ENCODE data around the gene LMAN2L. TPM values are rescaled to one million over a fixed set of nuclear protein-coding genes. Genes with fewer than 3 reads are reported as not detected.

LMAN2L gene, protein sequence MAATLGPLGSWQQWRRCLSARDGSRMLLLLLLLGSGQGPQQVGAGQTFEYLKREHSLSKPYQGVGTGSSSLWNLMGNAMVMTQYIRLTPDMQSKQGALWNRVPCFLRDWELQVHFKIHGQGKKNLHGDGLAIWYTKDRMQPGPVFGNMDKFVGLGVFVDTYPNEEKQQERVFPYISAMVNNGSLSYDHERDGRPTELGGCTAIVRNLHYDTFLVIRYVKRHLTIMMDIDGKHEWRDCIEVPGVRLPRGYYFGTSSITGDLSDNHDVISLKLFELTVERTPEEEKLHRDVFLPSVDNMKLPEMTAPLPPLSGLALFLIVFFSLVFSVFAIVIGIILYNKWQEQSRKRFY
- 37.1 TPM for total RNA-seq

DNA sequence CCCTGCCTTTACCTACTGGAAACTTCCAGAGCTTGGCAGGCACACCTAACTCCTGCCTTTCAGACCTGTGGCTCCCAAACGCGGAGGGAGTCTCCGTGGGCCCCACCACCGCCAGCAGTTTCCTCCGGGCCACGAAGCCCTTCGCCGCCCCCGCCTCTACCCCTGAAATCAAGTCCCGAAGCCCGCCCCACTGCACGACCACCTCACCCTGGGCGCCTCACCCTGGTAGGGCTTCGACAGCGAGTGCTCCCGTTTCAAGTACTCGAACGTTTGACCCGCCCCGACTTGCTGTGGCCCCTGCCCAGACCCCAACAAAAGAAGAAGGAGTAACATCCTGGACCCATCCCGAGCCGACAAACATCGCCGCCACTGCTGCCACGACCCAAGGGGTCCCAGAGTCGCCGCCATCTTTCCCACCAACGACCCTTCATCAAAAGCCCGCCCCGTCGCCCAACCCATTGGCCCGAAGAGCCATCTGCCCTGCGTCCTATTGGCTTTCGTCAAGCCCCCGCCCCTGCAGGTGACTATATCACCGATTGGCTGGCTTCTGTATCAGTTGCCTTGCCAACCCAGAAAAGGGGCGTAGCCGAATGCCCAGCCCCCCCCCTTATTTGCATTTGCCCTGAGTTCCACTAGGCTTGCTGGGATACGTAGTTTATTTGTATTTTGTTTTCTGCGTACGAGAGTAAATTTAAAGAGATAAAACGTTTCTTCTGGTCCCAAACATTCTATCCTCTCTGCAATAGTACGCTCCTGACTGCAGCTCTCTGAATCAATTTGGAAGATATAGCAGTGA lies at the start of gene LMAN2L:
Gene LMAN2L, minus strand, starts transcription at position 432 of the 796 bp plus-strand sequence. Its CDS starts 24 bp downstream, at position 408.
- peak within 1 kb of the TSS; percentile 81 to 96 (median 90) for H3K4me3 ChIP-seq (ENCODE audit: low read length in 3 of 3)
- no peaks in the 10 kb centered on the region for H3K9me3 ChIP-seq (ENCODE audit: control insufficient read depth in 3 of 3, low read length in 3 of 3)
- H3K9ac ChIP-seq (ENCODE audit: low read depth in 1 of 3, low read length in 3 of 3) = peak within 1 kb of the TSS; percentile 80 to 88 (median 87)
- H3K36me3 ChIP-seq (ENCODE audit: control insufficient read depth in 3 of 3, insufficient read depth in 3 of 3, low read length in 3 of 3) = peaks cover 5 to 17% (median 15%) of the 10 kb centered on the region in 3 donors
- H3K27ac ChIP-seq (ENCODE audit: low read depth, low read length) = peak within 1 kb of the TSS; percentile 80
- no peaks in the 10 kb centered on the region for H3K27me3 ChIP-seq (ENCODE audit: control insufficient read depth in 3 of 3, insufficient read depth in 3 of 3, low read length in 3 of 3)
- H3K4me1 ChIP-seq (ENCODE audit: control insufficient read depth in 3 of 3, insufficient read depth in 3 of 3, low read length in 3 of 3) = peaks cover 11 to 21% (median 15%) of the 10 kb centered on the region in 3 donors

DNA sequence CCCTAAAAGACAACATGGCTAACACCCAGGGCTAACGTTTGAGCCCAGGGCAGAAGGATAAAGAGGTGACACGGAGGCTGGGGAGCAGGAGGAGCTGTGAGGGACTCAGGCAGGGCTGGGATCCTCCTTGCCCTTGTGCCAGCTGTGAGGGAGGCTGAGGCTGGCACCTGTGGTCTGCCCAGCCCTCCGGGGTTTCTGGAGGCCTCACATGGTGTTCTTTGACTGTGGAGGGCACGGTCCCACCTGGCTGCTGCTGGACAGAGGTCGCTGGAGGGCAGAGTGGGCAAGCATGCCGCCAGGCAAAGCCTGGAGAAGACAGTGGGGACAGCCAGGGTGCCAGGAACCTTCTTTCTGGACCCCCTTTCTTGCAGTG lies 49.4 kb upstream of the LMAN2L start:
- Histone ChIP-seq H3K9me3 (ENCODE audit: control insufficient read depth in 3 of 3, low read length in 3 of 3) (no peaks in the 10 kb centered on the region), H3K27ac (ENCODE audit: low read depth, low read length) (peak overlapping the region; percentile 99), H3K36me3 (ENCODE audit: control insufficient read depth in 3 of 3, insufficient read depth in 3 of 3, low read length in 3 of 3) (no peaks in the 10 kb centered on the region), H3K27me3 (ENCODE audit: control insufficient read depth in 3 of 3, insufficient read depth in 3 of 3, low read length in 3 of 3) (no peaks in the 10 kb centered on the region), H3K9ac (ENCODE audit: low read depth in 1 of 3, low read length in 3 of 3) (peak overlapping the region; percentile 84 to 93 (median 92)), H3K4me3 (ENCODE audit: low read length in 3 of 3) (peak overlapping the region; percentile 57 to 84 (median 79)), H3K4me1 (ENCODE audit: control insufficient read depth in 3 of 3, insufficient read depth in 3 of 3, low read length in 3 of 3) (peaks cover 24 to 45% (median 29%) of the 10 kb centered on the region in 3 donors)

DNA sequence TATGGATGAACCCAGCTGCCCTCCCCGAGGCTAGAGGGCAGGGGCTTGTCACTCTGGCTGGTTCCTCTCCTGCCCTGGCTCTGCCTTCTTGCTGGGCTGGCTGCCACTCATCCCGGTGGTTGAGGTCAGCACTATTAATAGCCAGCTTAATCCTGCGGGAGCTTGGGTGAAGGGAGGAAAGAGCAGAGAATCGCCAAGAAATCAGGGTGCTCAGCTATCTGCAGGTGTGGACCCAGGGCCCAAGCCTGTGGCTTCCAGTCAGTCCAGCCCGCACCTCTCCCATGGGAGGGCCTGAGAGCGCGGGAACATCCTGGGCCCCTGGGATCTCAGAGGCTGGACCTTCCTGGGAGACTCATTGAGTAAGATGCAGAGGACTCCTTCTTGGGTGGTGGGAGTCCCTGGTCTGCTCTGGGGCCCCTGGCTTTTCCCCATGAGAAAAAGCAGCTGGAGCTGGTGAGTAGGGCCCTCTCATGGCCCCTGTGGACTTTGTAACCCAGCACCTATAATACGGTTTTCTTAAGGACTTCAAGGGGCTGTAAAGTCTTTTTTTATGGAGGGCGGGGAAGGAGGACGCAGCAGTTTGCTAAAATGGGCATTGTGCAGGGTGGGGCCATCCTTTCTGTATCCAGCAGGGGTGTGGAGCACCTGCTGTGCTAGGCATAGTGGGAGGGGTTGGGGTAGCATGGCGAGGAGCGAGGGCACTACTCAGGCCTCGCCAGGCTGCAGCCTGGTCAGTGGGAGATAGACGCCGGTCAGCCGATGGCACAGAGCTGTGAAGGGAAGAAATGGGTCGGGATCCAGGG lies 48.8 kb upstream of the LMAN2L start:
- Histone ChIP-seq H3K9ac (ENCODE audit: low read depth in 1 of 3, low read length in 3 of 3) (peak overlapping the region; percentile 84 to 93 (median 92)), H3K27me3 (ENCODE audit: control insufficient read depth in 3 of 3, insufficient read depth in 3 of 3, low read length in 3 of 3) (no peaks in the 10 kb centered on the region), H3K4me1 (ENCODE audit: control insufficient read depth in 3 of 3, insufficient read depth in 3 of 3, low read length in 3 of 3) (peaks cover 24 to 41% (median 28%) of the 10 kb centered on the region in 3 donors), H3K27ac (ENCODE audit: low read depth, low read length) (peak overlapping the region; percentile 99), H3K4me3 (ENCODE audit: low read length in 3 of 3) (peak overlapping the region; percentile 57 to 84 (median 79)), H3K9me3 (ENCODE audit: control insufficient read depth in 3 of 3, low read length in 3 of 3) (no peaks in the 10 kb centered on the region), H3K36me3 (ENCODE audit: control insufficient read depth in 3 of 3, insufficient read depth in 3 of 3, low read length in 3 of 3) (no peaks in the 10 kb centered on the region)

DNA sequence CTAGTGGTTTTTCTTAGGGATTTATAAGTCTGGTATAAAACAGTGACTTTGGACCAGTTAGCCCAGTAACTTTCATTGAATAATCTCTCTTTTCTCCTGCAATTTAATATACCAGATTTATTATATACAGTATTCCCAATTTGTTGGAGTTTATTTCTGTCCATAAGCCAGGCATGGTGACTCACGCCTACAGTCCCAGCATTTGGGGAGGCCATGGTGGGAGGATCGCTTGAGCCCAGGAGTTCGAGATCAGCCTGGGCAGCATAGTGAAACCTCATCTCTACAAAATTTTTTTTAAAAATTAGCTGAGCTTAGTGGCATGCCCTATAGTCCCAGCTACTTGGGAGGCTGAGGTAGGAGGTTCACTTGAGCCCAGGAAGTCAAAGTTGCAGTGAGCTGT lies 47.5 kb upstream of the LMAN2L start:
- H3K36me3 ChIP-seq (ENCODE audit: control insufficient read depth in 3 of 3, insufficient read depth in 3 of 3, low read length in 3 of 3) = no peaks in the 10 kb centered on the region
- H3K27me3 ChIP-seq (ENCODE audit: control insufficient read depth in 3 of 3, insufficient read depth in 3 of 3, low read length in 3 of 3) = no peaks in the 10 kb centered on the region
- peaks cover 19 to 31% (median 25%) of the 10 kb centered on the region in 3 donors for H3K4me1 ChIP-seq (ENCODE audit: control insufficient read depth in 3 of 3, insufficient read depth in 3 of 3, low read length in 3 of 3)
- H3K4me3 ChIP-seq (ENCODE audit: low read length in 3 of 3) = no peak overlapping the region
- H3K9me3 ChIP-seq (ENCODE audit: control insufficient read depth in 3 of 3, low read length in 3 of 3) = no peaks in the 10 kb centered on the region
- no peak overlapping the region for H3K9ac ChIP-seq (ENCODE audit: low read depth in 1 of 3, low read length in 3 of 3)
- peak overlapping the region; percentile 99 for H3K27ac ChIP-seq (ENCODE audit: low read depth, low read length)

DNA sequence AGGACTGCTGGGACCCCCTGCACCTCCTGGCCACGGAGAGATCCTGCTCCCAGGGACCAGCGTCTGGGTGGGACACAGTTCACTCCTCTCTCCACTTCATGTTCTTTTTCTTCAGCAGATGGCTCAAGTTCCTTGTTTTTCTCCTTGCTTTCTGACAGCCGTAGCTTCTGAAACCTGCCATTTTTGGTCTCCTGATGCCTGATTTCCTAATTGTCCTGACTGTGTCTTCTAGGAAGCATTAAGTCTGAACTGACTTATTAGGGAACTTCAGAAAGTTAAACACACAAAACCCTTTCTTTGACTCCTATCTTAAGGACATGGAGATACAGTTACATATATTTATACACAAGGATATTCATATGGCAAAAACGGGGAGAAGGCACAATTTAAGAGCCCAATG lies 43.5 kb upstream of the LMAN2L start:
- Histone ChIP-seq H3K36me3 (ENCODE audit: control insufficient read depth in 3 of 3, insufficient read depth in 3 of 3, low read length in 3 of 3) (no peaks in the 10 kb centered on the region), H3K9me3 (ENCODE audit: control insufficient read depth in 3 of 3, low read length in 3 of 3) (no peaks in the 10 kb centered on the region), H3K27me3 (ENCODE audit: control insufficient read depth in 3 of 3, insufficient read depth in 3 of 3, low read length in 3 of 3) (no peaks in the 10 kb centered on the region), H3K4me3 (ENCODE audit: low read length in 3 of 3) (no peak overlapping the region), H3K9ac (ENCODE audit: low read depth in 1 of 3, low read length in 3 of 3) (no peak overlapping the region), H3K27ac (ENCODE audit: low read depth, low read length) (no peak overlapping the region), H3K4me1 (ENCODE audit: control insufficient read depth in 3 of 3, insufficient read depth in 3 of 3, low read length in 3 of 3) (peaks cover 11 to 15% (median 14%) of the 10 kb centered on the region in 3 donors)

DNA sequence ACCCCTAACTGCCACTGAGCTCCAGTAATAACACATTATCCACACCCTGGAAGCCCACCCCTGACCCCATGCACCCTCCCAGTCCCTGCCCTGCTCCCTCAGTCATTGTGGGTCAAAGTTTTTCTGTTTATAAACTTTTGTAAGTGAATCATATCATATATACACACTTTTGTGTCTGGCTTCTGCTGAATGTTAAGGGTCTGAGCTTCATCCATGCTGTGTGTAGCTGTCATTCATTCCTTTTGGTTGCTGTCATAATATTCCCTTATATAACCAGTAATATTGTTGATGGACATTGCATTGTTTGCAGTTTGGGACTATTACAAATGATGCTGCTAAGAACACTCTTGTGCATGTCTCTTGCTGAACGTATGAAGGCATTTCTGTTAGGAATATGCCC lies 35.3 kb upstream of the LMAN2L start:
- Histone ChIP-seq H3K9me3 (ENCODE audit: control insufficient read depth in 3 of 3, low read length in 3 of 3) (no peaks in the 10 kb centered on the region), H3K36me3 (ENCODE audit: control insufficient read depth in 3 of 3, insufficient read depth in 3 of 3, low read length in 3 of 3) (no peaks in the 10 kb centered on the region), H3K4me1 (ENCODE audit: control insufficient read depth in 3 of 3, insufficient read depth in 3 of 3, low read length in 3 of 3) (peaks cover 21 to 41% (median 25%) of the 10 kb centered on the region in 3 donors), H3K27me3 (ENCODE audit: control insufficient read depth in 3 of 3, insufficient read depth in 3 of 3, low read length in 3 of 3) (no peaks in the 10 kb centered on the region), H3K27ac (ENCODE audit: low read depth, low read length) (no peak overlapping the region), H3K9ac (ENCODE audit: low read depth in 1 of 3, low read length in 3 of 3) (no peak overlapping the region), H3K4me3 (ENCODE audit: low read length in 3 of 3) (no peak overlapping the region)

DNA sequence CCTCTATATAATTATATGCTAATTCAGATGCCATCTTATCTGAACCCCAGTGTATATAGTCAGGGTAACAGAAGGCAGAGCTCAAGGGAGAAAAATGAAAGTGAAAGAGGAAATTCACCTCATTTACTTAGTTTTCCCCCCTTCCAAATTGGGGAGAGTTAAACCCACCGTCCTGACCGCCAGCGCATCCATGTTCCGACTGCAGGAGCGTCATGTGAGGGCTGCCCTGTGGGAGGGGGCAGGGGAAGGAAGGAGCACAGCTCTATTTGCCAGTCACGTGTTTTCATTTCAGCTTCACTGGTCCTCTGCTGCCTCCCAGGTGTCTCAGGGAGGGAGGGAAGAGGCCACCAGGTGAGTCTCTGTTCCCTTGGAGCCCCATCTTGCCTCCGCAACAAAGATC lies 34.1 kb upstream of the LMAN2L start:
- no peaks in the 10 kb centered on the region for H3K36me3 ChIP-seq (ENCODE audit: control insufficient read depth in 3 of 3, insufficient read depth in 3 of 3, low read length in 3 of 3)
- no peaks in the 10 kb centered on the region for H3K27me3 ChIP-seq (ENCODE audit: control insufficient read depth in 3 of 3, insufficient read depth in 3 of 3, low read length in 3 of 3)
- no peak overlapping the region for H3K9ac ChIP-seq (ENCODE audit: low read depth in 1 of 3, low read length in 3 of 3)
- H3K9me3 ChIP-seq (ENCODE audit: control insufficient read depth in 3 of 3, low read length in 3 of 3) = no peaks in the 10 kb centered on the region
- H3K4me3 ChIP-seq (ENCODE audit: low read length in 3 of 3) = no peak overlapping the region
- peaks cover 28 to 50% (median 32%) of the 10 kb centered on the region in 3 donors for H3K4me1 ChIP-seq (ENCODE audit: control insufficient read depth in 3 of 3, insufficient read depth in 3 of 3, low read length in 3 of 3)
- no peak overlapping the region for H3K27ac ChIP-seq (ENCODE audit: low read depth, low read length)

DNA sequence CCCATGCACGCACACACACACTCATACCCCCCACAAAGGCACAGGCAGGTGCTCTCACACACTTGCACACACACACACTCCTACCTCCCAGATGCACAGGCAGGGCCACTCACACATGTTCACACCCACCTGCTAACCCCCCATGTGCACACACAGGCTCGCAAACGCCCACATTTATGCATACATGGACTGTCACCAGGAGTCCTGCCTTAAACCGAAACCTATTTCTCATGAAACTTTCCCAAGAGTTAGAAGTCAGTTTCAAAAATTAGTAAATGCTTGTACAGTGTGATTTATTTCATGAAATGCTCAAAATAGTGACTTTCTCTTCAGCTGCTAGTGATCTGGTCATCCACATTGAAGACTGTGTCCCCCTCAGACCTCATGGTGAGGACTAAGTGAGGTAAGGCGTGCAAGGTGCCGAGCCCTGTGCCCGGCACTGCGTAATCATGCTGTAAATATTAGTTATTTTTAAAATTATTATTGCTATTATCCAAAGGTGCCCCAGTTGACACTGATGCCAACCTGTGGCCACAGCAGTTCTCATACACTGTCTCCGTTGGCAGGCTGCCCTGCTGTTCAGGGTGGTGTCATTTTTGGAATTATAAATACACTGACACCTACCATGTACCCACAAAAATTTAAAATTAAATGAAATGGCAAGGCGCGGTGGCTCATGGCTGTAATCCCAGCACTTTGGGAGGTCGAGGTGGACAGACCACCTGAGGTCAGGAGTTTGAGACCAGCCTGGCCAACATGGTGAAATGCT lies 33.2 kb upstream of the LMAN2L start:
- Histone ChIP-seq H3K4me1 (ENCODE audit: control insufficient read depth in 3 of 3, insufficient read depth in 3 of 3, low read length in 3 of 3) (peaks cover 28 to 50% (median 32%) of the 10 kb centered on the region in 3 donors), H3K9me3 (ENCODE audit: control insufficient read depth in 3 of 3, low read length in 3 of 3) (no peaks in the 10 kb centered on the region), H3K27ac (ENCODE audit: low read depth, low read length) (no peak overlapping the region), H3K27me3 (ENCODE audit: control insufficient read depth in 3 of 3, insufficient read depth in 3 of 3, low read length in 3 of 3) (no peaks in the 10 kb centered on the region), H3K4me3 (ENCODE audit: low read length in 3 of 3) (no peak overlapping the region), H3K9ac (ENCODE audit: low read depth in 1 of 3, low read length in 3 of 3) (peak overlapping the region in 2 of 3 donors; percentile 2 to 50), H3K36me3 (ENCODE audit: control insufficient read depth in 3 of 3, insufficient read depth in 3 of 3, low read length in 3 of 3) (no peaks in the 10 kb centered on the region)
